Naive thymus-derived CD4-positive, alpha-beta T cell (primary cell): ENCODE data around the gene C11orf86. TPM values are rescaled to one million over a fixed set of nuclear protein-coding genes. Genes with fewer than 3 reads are reported as not detected.

Experiments used
- ATAC-seq: fragments of 150-1000 bp; cut with Tn5 transposase; 2 replicates; pipeline ENCODE4 v1.10.0; 2021; ENCODE audit warnings: mild to moderate bottlenecking, moderate library complexity
- CTCF ChIA-PET: fragments of 350-600 bp; sonication (Branson Sonifier 250); formaldehyde crosslinking; loops from one replicate; lab custom pipeline; 2021; ENCODE audit warnings: antibody characterized with exemption; lab: Charles Lee
- POLR2A ChIA-PET: fragments of 350-600 bp; sonication (Branson Sonifier 250); formaldehyde crosslinking; loops from one replicate; lab custom pipeline; 2021; ENCODE audit warnings: antibody characterized with exemption, inconsistent platforms; lab: Charles Lee
- DNase-seq, 9 donors: peaks; one replicate each; pipeline versions ENCODE4 v3.0.0 to v3.0.0-alpha.2; 2020 to 2022; ENCODE audit warnings: mixed read lengths in 1 of 9
- H3K27ac ChIP-seq: one replicate; pipeline ENCODE4 v1.7.0; 2013; ENCODE audit warnings: mild to moderate bottlenecking, low read depth, low read length, moderate library complexity
- H3K27me3 ChIP-seq, 2 donors: one replicate each; pipeline ENCODE4 v1.7.0; 2013; ENCODE audit warnings: low read length in 2 of 2, mild to moderate bottlenecking in 2 of 2, moderate library complexity in 2 of 2; ENCODE audit not compliant: control insufficient read depth in 2 of 2, insufficient read depth in 2 of 2
- H3K36me3 ChIP-seq, 3 experiments: 1 replicate in 2 of 3; 2 replicates in 1 of 3; pipeline ENCODE4 v1.7.0; 2013; ENCODE audit warnings: low read length in 3 of 3, mild to moderate bottlenecking in 3 of 3, moderate library complexity in 1 of 3; ENCODE audit not compliant: insufficient read depth in 3 of 3, control insufficient read depth in 2 of 3
- H3K4me1 ChIP-seq, 2 donors: one replicate each; pipeline ENCODE4 v1.7.0; 2013; ENCODE audit warnings: low read length in 2 of 2, mild to moderate bottlenecking in 2 of 2, moderate library complexity in 1 of 2; ENCODE audit not compliant: control insufficient read depth in 2 of 2, insufficient read depth in 2 of 2
- H3K4me3 ChIP-seq: 2 replicates; pipeline ENCODE4 v1.7.0; 2013; ENCODE audit warnings: mild to moderate bottlenecking, low read length
- H3K9me3 ChIP-seq, 3 experiments: 1 replicate in 2 of 3; 2 replicates in 1 of 3; pipeline ENCODE4 v1.7.0; 2013; ENCODE audit warnings: low read length in 3 of 3; ENCODE audit not compliant: control insufficient read depth in 2 of 3
- H3K27ac Mint-ChIP-seq, 9 donors: one replicate each; pipeline ENCODE4 v1.8.0; 2020 to 2022; ENCODE audit warnings: mixed read lengths in 9 of 9, mild to moderate bottlenecking in 8 of 9, moderate library complexity in 5 of 9, inconsistent platforms in 2 of 9
- H3K27me3 Mint-ChIP-seq, 5 donors: one replicate each; pipeline ENCODE4 v1.8.0; 2021 to 2022; ENCODE audit warnings: mixed read lengths in 5 of 5, mild to moderate bottlenecking in 1 of 5
- H3K36me3 Mint-ChIP-seq, 5 donors: one replicate each; pipeline ENCODE4 v1.8.0; 2020 to 2022; ENCODE audit warnings: mixed read lengths in 5 of 5, mild to moderate bottlenecking in 3 of 5, inconsistent platforms in 1 of 5
- H3K4me1 Mint-ChIP-seq, 7 donors: one replicate each; pipeline ENCODE4 v1.8.0; 2020 to 2022; ENCODE audit warnings: mixed read lengths in 7 of 7, mild to moderate bottlenecking in 3 of 7, inconsistent platforms in 1 of 7
- H3K4me3 Mint-ChIP-seq, 10 donors: one replicate each; pipeline ENCODE4 v1.8.0; 2020 to 2022; ENCODE audit warnings: mild to moderate bottlenecking in 10 of 10, mixed read lengths in 10 of 10, moderate library complexity in 6 of 10, inconsistent platforms in 2 of 10
- H3K9me3 Mint-ChIP-seq, 11 donors: one replicate each; pipeline ENCODE4 v1.8.0; 2020 to 2022; ENCODE audit warnings: mixed read lengths in 11 of 11, mild to moderate bottlenecking in 4 of 11, inconsistent platforms in 1 of 11, moderate library complexity in 1 of 11
- intact Hi-C, 2 donors: fragments of 100-400 bp; cut with micrococcal nuclease; formaldehyde crosslinking; loops; one replicate each; pipeline ENCODE4 v1.15.1; 2023
- microRNA-seq: library from miRNA; unstranded; fragments of <30 nt; microRNA quantifications from one replicate; pipeline ENCODE4 v1.2.0, GENCODE V29; 2022; ENCODE audit warnings: borderline microRNAs expressed
- polyA plus RNA-seq, 2 donors: library from polyadenylated mRNA; unstranded; fragments of 300-500 nt; fragmentation: Illumina TruSeq; gene quantifications; one replicate each; pipeline ENCODE4 v1.2.3, GENCODE V29; 2021
- total RNA-seq, 6 experiments: library from RNA in 5 of 6; stranded (reverse) in 5 of 6; gene quantifications; 1 replicate in 5 of 6; 2 replicates in 1 of 6; pipeline ENCODE4 v1.2.3 and lab custom pipeline; 2021 to 2026

C11orf86 gene
- total and polyA plus RNA-seq, 7 experiments from 2014 or later: not detected

DNA sequence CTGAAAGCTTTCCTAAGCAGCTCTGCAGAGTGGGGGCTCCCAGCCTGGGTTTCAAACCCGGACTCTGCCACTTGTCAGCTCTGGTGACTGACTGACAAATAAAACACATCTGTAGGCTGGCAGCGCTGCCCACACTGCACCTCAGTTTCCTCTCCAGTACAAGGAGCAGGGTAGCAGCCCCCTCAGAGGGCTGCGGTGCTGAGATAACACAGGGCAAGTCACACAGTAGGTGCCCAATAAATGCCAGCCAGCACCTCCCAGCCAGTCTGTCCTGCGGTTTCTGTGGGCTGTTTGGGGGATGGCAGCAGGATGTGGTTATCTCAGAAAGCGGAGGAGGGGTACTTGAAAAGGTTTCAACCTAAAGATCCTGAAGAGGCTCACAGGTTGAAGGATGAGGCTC, 49.3 kb downstream of the C11orf86 start:
- Histone ChIP-seq H3K4me3 (peak overlapping the region; percentile 5), H3K9me3 (no peaks in the 10 kb centered on the region), H3K4me1 (peaks cover 24 to 31% of the 10 kb centered on the region in 2 donors), H3K27ac (no peak overlapping the region), H3K36me3 (no peaks in the 10 kb centered on the region), H3K27me3 (peaks cover 9 to 18% of the 10 kb centered on the region in 2 donors)
- H3K4me3 Mint-ChIP-seq: peak overlapping the region; percentile 55 to 91 (median 81)
- H3K27me3 Mint-ChIP-seq: peaks cover 23 to 72% (median 35%) of the 10 kb centered on the region in 5 donors
- ChIA-PET POLR2A (no interaction called here), CTCF (no interaction called here)
- H3K9me3 Mint-ChIP-seq: peaks cover 0 to 5% (median 0%) of the 10 kb centered on the region in 11 donors
- peaks cover 0 to 3% (median 0%) of the 10 kb centered on the region in 5 donors for H3K36me3 Mint-ChIP-seq
- peak overlapping the region in 8 of 9 donors; percentile 22 to 95 (median 50) for H3K27ac Mint-ChIP-seq
- peak in 8 of 9 donors; percentile 53 to 80 (median 71) for DNase-seq
- H3K4me1 Mint-ChIP-seq: peaks cover 4 to 32% (median 24%) of the 10 kb centered on the region in 7 donors
- intact Hi-C loops: loop anchor here in 1 of 2 donors (1.0 to 5.0 kb wide), 2 partner anchors 48 to 66 kb away; partner anchors contain the start of gene PC
- ATAC-seq: peak; percentile 72

DNA sequence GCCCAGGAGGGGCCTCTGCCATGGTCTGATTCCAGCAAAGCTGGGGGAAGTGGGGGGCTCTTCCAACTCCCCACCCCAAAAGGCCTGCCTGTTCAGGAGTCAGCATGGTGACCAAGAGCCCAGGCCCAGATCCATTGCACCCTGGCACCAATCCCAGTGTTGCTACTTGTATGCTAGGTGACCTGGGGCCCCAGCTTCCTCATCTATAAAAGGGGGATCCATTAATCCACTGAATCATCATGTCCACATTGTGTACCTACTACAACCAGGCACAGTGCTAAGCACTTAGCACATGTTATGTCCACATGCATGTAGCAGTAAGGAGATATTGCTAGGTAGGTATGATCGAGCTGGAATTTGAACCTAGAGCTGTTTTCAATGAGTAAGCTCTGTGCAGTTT, 49.9 kb downstream of the C11orf86 start:
- peaks cover 0 to 3% (median 0%) of the 10 kb centered on the region in 5 donors for H3K36me3 Mint-ChIP-seq
- POLR2A ChIA-PET: no interaction called here
- peaks cover 9 to 18% of the 10 kb centered on the region in 2 donors for H3K27me3 ChIP-seq
- H3K4me3 Mint-ChIP-seq: peak overlapping the region in 8 of 10 donors; percentile 39 to 91 (median 82)
- peak overlapping the region; percentile 5 for H3K4me3 ChIP-seq
- no peaks in the 10 kb centered on the region for H3K9me3 ChIP-seq
- peaks cover 24 to 31% of the 10 kb centered on the region in 2 donors for H3K4me1 ChIP-seq
- peak overlapping the region in 2 of 9 donors; percentile 48 to 95 for H3K27ac Mint-ChIP-seq
- DNase-seq (peak in 3 of 9 donors; percentile 5 to 15 (median 13)), ATAC-seq (no peak)
- peaks cover 23 to 73% (median 39%) of the 10 kb centered on the region in 5 donors for H3K27me3 Mint-ChIP-seq
- H3K4me1 Mint-ChIP-seq: peaks cover 4 to 32% (median 24%) of the 10 kb centered on the region in 7 donors
- intact Hi-C loops: loop anchor here in 1 of 2 donors (1.0 to 5.0 kb wide), 2 partner anchors 47 to 67 kb away; partner anchors contain the start of gene PC
- no peaks in the 10 kb centered on the region for H3K36me3 ChIP-seq
- no peak overlapping the region for H3K27ac ChIP-seq
- CTCF ChIA-PET: no interaction called here
- peaks cover 0 to 5% (median 0%) of the 10 kb centered on the region in 11 donors for H3K9me3 Mint-ChIP-seq

DNA sequence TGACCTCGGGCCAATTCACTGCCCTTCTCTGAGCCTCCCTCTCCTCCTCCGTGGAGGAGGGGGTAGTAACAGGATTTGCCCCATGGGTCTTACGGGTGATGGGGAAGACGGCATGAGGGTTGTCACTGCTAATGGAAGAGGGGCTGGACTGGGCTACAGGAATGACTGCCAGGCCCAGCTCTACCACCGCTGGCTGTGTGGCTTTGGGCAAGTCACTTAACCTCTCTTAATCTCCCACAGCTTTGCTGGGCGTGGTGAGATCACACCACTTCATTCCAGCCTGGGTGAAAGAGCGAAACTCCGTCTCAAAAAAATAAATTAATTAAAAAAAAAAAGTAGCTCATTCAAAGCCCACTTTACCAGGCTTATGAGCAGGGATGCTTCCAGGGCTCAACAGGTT, 50.6 kb downstream of the C11orf86 start:
- Histone ChIP-seq H3K9me3 (no peaks in the 10 kb centered on the region), H3K4me1 (peaks cover 24 to 31% of the 10 kb centered on the region in 2 donors), H3K36me3 (no peaks in the 10 kb centered on the region), H3K27ac (no peak overlapping the region), H3K27me3 (peaks cover 9 to 18% of the 10 kb centered on the region in 2 donors), H3K4me3 (no peak overlapping the region)
- ChIA-PET POLR2A (interaction anchor here (0.8 kb wide), 1 partner anchor 13 kb away, joined by 4 read pairs; no protein-coding TSS in a partner anchor), CTCF (interaction anchor here (0.6 kb wide), 1 partner anchor 55 kb away, joined by 3 read pairs; no protein-coding TSS in a partner anchor)
- Mint-ChIP-seq H3K27ac (no peak overlapping the region), H3K4me3 (no peak overlapping the region), H3K36me3 (peaks cover 0 to 3% (median 0%) of the 10 kb centered on the region in 5 donors), H3K27me3 (peaks cover 23 to 76% (median 38%) of the 10 kb centered on the region in 5 donors), H3K4me1 (peaks cover 4 to 32% (median 24%) of the 10 kb centered on the region in 7 donors), H3K9me3 (peaks cover 0 to 5% (median 0%) of the 10 kb centered on the region in 11 donors)
- DNase-seq: no peak
- intact Hi-C loops: no loop called here
- ATAC-seq: no peak

Small RNA genes lying within 50 kb of the gene (microRNA-seq; reads per million reads assigned to microRNA genes)
- gene MIR3163: not detected

Other genes starting within 250 kb of the C11orf86 start
- gene SPTBN2, start 246.1 kb upstream of the C11orf86 start, total RNA-seq: under 1 TPM in 3 of 5 experiments, not detected in 2; 0.02 to 0.98 (median 0.03) TPM
- gene SPTBN2, start 246.1 kb upstream of the C11orf86 start, polyA plus RNA-seq: under 1 TPM in 1 of 2 donors, not detected in 1; 0.22 TPM
- 10 to 100 TPM; 24.6 to 47.1 (median 33.6) TPM for gene RCE1, start 131.9 kb upstream of the C11orf86 start, total RNA-seq
- 10 to 100 TPM; 17.2 to 28.0 TPM for gene RCE1, start 131.9 kb upstream of the C11orf86 start, polyA plus RNA-seq
- 10 to 100 TPM in 1 of 5 experiments, 1 to 10 TPM in 3, under 1 TPM in 1; 0.84 to 21.2 (median 1.6) TPM for gene LRFN4, start 118.2 kb upstream of the C11orf86 start, total RNA-seq
- not detected for gene LRFN4, start 118.2 kb upstream of the C11orf86 start, polyA plus RNA-seq
- gene PC, start 16.9 kb upstream of the C11orf86 start, total RNA-seq: 10 to 100 TPM in 2 of 5 experiments, 1 to 10 TPM in 3; 8.4 to 11.2 (median 10.0) TPM
- gene PC, start 16.9 kb upstream of the C11orf86 start, polyA plus RNA-seq: 1 to 10 TPM; 4.9 to 7.7 TPM
- gene SYT12, start 47.8 kb downstream of the C11orf86 start, total RNA-seq: not detected
- gene SYT12, start 47.8 kb downstream of the C11orf86 start, polyA plus RNA-seq: not detected
- under 1 TPM in 2 of 5 experiments, not detected in 3; 0.34 to 0.62 TPM for gene RHOD, start 81.5 kb downstream of the C11orf86 start, total RNA-seq
- 1 to 10 TPM in 1 of 2 donors, not detected in 1; 1.3 TPM for gene RHOD, start 81.5 kb downstream of the C11orf86 start, polyA plus RNA-seq
- 100 to 1,000 TPM; 146 to 298 (median 233) TPM for gene KDM2A, start 144.0 kb downstream of the C11orf86 start, total RNA-seq
- gene KDM2A, start 144.0 kb downstream of the C11orf86 start, polyA plus RNA-seq: 10 to 100 TPM in 1 of 2 donors, 1 to 10 TPM in 1; 8.7 to 18.6 TPM